Gastrocnemius medialis (tissue), 4 donors: ENCODE results near the gene WASHC4.

Source experiments
- POLR2A ChIP-seq, 2 donors: fragments of 450-650 bp; IDR thresholded peaks; one replicate each; pipeline ENCODE4 v1.6.1; 2017; ENCODE audit warnings: antibody characterized with exemption in 2 of 2, mild to moderate bottlenecking in 2 of 2, moderate library complexity in 2 of 2
- TF ChIP-seq, protein P1 (sequence below), 5 experiments: fragments of 450-650 bp in 3 of 5; fragments of 200-600 bp in 2 of 5; sonication (generic) in 2 of 5; IDR thresholded peaks in 4 of 5; conservative IDR thresholded peaks in 1 of 5; 1 replicate in 4 of 5; 2 replicates in 1 of 5; pipeline ENCODE4 v1.5.1; 2016 to 2019; ENCODE audit warnings: antibody characterized with exemption in 5 of 5, mild to moderate bottlenecking in 3 of 5, moderate library complexity in 3 of 5

DNA sequence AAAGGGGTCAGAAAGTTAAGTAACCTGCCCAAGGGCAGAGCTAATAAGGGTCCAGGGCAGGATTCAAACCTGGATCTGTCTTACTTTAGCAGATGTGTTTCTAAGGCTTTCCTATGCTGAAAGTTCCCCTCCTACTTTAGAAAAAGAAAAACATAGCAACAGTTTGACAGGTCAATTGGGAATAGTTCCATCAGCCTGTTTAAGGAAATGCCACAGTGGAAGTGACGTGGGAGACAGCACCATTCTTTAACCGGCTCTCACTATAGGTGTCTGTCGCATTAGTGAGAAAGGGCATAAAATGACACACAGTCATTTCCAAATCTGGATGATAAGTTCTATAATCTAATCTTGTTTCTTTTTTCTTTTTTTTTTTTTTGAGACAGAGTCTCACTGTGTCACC is 30.6 kb upstream of the WASHC4 start:
- TF ChIP-seq, protein P1, sequence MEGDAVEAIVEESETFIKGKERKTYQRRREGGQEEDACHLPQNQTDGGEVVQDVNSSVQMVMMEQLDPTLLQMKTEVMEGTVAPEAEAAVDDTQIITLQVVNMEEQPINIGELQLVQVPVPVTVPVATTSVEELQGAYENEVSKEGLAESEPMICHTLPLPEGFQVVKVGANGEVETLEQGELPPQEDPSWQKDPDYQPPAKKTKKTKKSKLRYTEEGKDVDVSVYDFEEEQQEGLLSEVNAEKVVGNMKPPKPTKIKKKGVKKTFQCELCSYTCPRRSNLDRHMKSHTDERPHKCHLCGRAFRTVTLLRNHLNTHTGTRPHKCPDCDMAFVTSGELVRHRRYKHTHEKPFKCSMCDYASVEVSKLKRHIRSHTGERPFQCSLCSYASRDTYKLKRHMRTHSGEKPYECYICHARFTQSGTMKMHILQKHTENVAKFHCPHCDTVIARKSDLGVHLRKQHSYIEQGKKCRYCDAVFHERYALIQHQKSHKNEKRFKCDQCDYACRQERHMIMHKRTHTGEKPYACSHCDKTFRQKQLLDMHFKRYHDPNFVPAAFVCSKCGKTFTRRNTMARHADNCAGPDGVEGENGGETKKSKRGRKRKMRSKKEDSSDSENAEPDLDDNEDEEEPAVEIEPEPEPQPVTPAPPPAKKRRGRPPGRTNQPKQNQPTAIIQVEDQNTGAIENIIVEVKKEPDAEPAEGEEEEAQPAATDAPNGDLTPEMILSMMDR (IDR thresholded peaks at IDR 0.05 in 4 of 5, conservative IDR thresholded peaks at IDR 0.05 in 1 of 5), result no peak
- no peak for TF ChIP-seq POLR2A (IDR thresholded peaks at IDR 0.05)
